Astrocyte of the hippocampus (primary cell): ENCODE measurements around the gene MAN1C1.

ENCODE experiments used
- DNase-seq: peaks from one replicate; pipeline ENCODE4 v3.0.0; 2011; ENCODE audit warnings: low read depth, low spot score

Gene MAN1C1

DNA sequence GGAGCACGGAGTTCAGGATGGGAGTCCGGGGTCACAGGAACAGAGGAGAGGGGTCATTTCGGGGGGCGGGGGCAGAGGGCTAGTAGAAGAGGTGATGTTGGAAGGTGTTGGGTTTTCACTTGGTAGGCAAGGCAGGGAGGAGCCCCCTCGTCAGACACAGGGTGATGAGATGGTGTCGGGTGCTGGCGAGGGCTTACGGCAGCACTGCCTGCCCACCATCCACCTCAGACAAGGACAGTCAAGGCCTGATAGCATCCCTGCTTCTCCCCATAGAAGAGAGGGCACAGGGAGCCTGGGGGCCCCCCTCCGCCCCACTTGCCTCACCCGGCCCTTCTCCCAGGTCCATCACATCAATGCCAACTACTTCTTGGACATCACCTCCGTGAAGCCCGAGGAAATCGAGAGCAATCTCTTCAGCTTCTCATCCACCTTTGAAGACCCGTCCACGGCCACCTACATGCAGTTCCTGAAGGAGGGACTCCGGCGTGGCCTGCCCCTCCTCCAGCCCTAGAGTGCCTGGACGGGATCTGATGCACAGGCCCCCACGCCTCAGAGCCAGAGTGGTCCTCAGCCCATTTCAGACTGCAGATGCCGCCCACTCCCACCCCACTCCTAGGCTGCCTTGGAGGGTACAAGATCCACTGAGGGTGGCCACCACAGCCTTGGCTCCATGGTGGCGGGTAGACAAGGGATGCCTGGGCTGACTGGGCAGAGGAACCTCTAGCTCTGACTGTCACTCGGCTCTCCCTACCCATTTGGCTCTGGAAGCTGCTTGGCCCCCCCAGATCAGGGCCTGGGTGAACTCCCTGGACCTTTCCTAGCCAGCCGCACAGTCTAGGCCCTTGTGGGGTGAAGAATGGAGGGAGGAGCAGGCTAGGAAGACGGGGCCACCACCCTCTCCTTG, 198.9 kb downstream of the MAN1C1 start:
- no peak for DNase-seq

DNA sequence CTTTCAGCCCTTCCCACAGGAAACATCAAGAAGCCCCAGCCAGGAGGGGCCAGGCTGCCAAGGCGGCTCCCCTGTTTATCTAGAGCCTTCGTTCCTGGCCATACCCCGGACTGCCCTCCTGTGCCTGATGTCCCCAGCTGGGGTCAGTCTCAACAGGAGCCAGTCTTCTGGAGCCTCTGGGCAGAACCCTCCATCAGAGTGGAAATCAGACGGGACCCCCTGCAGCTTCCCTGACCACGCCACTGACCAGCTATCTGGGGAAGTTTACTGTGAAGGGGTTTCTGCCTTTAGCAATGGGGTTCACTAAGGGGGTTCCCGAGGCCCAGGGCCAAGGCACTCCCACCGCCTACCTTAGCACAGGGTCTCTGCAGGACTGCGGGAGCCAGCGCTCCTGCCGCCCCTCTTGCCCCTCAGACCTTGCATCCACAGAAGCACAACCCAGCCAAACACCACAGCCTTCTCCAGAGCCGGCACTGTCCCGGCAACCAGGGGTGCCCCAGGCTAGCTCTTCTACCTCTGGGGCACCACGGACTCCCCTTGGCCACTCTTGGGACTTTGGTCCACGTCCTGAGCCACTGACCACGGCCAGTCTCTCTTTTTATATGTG, 199.6 kb downstream of the MAN1C1 start:
- no peak for DNase-seq

DNA sequence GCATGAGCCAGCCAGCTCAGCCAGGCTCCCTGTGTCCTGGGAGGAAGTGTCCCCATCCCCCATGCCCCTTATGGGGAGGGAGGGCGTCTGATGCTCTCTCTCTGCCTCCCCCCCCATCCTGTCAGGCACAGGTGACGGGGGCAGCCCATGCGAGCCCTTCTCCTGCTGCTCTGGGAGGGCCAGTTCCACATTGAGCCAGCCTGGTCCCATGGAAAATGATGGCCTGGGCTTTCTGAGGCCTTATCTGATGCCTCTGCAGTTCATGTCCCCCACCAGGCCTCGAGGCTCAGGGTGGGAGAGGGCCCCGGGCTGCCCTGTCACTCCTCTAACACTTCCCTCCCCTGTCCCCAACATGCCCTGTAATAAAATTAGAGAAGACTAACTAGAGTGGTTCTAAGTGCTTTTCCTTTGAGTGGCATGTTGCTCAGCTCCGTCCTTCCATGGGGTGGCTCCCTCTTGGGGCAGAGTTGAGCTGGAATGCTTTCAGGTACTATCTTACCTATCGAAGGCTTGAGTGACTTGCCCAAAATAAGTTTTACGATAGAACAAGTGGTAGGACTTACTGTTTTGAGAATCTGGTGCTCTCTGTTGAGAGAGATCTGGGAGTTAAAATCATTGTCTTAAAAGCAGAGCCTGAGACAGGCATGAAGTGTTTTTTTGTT, 201.4 kb downstream of the MAN1C1 start:
- DNase-seq, result no peak

DNA sequence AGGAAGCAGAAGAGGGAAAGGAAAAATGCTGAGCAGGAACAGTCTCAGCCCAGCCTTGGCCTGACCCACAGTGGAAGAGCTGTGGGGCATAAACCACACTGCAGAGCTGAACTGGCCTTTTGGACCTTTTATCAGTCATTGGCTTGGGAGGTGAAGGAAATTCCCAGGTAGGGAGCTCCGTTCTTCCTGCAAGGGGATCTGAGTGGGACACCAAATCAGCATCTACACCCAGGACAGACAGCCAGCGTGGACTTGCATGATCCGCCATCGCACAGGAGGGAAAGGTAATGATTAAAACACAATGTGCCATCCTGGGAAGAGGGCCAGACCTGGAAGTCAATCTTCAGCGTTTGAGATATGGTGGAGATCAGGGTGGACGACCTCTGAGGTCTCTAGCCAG, 202.0 kb downstream of the MAN1C1 start:
- no peak for DNase-seq

DNA sequence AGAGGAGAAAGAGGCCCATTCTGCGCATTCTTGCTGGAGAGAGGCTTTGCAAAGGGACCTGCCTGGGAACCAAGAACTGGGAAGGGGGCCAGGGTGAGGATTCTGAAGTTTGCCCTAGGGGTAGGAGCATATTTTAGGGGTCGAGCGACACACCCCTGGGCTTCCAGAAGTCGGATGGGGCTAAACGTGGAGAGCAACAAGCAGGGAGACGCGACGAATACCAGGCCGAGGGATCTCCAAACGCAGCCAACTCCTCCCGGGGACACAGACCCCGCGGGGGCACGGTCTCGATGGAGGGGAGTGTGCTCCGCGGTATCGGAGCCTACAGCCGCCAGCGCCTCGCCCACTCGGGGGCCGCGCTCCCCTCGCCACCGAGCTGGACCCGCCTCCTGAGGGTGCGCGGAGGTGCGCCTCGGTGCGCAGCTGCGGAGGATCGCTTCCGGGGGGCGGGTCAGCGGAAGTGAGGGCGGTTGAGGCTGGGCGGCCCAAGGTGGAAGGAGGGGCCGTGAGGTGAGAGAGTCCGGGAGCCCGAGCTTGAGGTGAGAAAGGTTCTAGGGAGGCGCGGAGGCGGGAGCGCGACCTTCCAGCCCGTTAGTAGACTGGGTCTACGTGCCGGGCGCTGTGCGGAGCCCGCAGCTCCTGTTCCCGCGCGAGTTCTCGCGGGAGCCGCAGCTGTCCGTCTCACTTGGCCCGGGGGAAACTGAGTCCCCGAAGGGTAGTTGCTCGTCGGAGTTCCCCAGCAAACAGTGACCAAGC, 203.1 kb downstream of the MAN1C1 start, which contains the start of gene MTFR1L:
Gene MTFR1L (plus strand): TSS at position 464 of the 756 bp plus-strand sequence. CDS start 3,151 bp downstream, outside the sequence.
- peak; percentile 92 for DNase-seq

DNA sequence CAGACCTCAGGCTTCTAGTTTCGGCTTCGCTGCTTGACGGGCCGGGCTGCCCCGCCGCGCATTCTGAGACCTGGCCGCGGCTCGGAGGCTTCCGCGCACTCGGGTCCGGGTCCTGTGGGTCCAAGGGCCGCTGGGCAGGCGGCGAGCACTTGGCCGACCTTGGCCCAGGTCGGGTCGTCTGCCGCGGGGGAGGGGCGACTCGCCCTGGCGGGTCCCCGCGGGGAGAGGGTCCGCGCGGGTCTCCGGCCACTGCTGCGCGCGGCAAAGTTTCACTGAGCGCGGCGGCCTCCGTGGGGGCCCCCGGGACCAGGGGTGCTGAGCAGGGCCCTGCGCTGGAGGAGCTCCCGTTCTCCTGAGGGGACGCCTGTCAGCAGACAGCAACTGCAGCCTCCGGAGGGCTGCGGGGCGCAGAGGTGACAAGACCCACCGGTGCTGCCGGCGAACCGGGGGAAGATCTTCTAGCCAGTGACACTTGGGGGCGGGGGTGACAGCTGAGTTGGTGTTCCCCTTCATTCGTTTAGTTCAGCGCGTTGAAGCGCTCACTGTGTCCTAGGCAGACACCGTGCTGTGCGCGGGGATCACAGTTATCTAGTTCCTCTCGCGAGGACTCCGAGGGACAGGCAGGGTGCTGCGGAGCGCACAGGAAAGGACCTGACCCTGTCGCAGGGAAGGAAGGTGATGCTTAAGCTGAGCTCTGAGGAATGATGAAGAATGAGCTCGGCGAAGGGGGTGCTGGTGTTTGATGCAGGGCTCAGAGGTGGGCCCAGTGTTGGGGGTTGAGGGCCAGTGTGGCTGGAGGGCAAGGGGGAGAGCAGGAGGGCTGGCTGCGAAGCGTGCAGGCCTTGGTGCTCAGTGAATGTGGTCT, 203.9 kb downstream of the MAN1C1 start:
- peak; percentile 75 for DNase-seq

DNA sequence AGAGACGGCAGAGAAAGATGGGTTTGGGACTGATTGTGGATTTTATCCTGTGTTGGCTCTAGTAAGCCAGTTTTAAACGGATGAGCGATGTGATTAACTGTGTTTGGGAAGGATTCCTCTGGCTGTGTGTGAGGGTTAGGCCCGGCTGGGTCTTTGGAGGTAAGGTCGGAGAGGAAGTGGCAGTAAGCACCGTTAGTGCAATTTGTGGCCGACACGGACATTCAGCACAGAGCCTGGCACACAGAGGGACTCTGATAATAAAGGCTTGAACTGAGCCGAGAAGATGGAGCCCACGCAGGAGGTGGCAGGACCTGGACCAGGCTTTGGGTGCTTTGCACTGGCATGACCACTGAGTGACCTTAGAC, 204.5 kb downstream of the MAN1C1 start:
- no peak for DNase-seq

DNA sequence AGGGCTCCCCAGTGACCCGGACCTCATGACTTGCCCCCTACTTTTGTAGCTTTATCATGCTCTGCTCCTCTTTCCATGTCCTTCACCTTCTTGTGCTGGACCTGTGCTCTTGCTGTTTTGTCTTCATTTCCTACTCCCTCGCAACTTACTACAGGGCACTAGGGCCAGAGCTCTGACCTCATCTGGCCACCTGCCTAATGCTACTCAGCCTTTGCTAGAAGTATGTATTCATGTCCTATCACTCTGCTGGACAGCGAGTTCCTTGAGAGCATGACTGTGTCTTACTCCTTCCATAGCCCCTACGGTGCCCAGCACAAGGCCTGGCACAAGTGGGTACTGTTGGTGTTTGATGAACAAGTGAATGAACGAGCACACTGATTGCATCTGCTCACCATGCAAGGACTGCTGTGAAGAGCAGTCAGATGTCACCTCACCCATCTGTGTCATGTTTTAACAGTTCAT, 205.1 kb downstream of the MAN1C1 start:
- DNase-seq, result peak; percentile 37

DNA sequence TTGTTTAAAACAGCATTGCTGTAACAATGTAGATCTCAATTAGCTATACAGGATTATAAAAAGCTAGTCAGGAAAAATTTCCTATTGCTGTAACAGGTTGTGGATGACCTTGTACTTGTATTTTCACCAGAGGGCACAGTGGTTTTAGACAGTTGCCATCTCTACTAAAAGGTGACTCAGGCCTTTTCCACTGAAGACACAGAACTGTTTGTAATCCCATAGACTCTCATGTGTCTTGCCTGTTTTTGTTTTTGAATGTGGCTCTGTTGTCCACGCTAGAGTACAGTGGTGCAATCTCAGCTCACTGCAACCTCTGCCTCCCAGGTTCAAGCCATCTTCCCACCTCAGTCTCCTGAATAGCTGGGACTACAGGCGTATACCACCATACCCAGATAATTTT, 209.0 kb downstream of the MAN1C1 start:
- DNase-seq, result no peak

DNA sequence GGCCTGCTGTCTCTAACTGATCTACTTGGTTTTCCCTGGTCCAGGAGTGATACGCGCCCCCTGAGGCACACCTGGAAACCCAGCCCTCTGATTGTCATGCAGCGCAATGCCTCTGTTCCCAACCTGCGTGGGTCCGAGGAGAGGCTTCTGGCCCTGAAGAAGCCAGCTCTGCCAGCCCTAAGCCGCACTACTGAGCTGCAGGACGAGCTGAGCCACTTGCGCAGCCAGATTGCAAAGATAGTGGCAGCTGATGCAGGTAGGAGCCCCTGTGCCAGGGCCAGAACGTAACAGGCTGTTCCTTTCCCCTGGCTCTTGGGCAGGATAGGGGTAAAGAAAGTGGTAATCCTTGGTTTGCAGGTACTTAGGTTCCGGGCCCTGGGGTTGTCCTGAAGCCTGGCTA, 210.0 kb downstream of the MAN1C1 start:
- DNase-seq, result no peak

DNA sequence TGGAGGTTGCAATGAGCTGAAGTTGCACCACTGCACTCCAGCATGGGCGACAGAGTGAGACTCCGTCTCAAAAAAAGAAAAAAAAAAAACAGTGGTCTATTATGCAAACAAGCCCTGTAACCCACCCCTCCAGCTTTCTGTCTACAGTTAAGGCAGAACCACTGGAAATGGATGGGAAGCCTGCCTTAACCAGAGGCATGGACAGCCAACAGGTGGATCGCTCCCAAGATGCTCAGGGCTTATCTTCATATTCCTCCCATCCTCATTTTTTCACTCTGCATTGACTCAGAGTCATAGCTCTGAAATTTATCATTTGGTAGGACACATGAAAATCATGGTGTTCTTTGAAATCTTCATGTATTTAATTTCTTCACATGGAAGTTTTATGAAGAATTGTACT, 211.9 kb downstream of the MAN1C1 start:
- DNase-seq, result no peak

DNA sequence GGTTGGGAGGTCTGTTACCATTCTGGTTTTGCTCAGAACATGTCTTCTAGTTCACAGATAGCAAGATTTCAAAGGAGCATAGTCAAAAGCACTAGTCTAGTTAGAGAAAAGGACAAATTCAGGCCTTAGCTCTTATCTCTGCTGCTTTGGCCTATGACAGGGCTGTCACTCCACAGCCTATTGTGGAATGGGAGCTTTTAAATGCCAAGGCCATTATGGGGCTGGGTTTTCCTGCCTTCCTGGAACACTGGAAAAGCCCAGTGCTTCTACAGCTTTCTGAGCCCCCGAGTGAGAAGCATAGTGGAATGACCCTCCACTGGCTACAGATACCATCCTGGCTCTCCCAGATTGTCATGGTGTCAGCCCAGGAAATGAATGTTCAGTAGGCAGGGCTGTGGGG, 212.5 kb downstream of the MAN1C1 start:
- no peak for DNase-seq

DNA sequence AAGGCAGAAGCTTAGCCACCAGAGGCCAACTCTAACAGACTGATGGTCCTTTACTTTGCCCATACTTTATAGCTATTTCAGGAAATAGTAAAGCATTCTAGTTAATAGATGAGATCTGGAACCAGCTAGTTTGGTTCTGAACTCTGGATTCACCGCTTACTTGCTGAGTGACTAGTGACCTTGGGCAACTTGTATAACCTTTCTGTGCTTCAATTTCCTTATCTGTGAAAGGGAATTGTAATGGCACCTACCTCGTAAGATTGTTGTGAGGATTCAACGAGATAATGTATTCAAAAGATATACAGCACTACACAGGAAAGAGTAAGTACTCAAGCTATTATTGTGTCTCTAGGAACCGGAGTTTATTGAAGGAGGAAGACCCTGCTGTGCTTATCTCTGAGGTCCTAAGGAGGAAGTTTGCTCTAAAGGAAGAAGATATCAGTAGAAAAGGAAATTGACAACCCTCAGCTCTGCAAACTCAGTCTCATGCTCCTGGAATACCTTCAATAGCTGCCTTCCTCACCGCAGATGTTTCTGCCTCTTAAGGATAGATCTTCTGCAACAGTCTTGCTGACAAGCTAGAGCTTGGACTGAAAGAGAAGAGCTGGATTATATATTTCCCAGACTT, 215.1 kb downstream of the MAN1C1 start:
- DNase-seq, result no peak

DNA sequence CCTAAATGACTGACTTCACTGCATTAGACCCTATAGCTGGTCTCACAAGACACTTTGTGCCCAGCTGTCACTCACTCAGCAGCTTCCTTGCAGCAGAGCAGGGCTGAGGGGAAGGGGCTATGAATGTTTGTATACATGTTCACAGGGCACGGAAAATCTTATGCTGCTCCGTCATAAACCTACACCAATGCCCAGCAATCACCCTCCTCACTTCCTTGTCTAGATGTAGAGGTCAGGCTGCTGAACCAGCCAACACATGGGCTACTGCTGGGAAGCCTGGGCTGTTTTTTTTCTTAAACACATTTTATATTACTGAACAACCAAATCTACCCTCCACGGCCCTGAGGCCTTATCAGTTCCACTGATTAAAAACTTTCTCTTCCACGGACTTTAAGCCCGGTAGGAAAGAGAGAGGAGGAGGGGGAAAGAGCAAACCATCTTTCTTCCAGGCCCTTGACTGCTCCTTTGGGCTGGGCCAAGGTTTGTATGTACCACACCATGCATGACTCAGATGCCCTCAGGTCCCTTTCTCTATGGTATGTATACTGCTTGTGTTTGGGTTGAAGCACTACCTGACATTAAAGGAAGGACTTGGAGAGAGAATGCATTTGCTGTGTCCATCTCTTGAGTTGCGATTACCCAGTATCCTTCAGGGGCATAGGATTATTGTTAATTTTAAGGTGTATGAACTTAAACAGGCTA, 215.9 kb downstream of the MAN1C1 start:
- DNase-seq, result no peak

DNA sequence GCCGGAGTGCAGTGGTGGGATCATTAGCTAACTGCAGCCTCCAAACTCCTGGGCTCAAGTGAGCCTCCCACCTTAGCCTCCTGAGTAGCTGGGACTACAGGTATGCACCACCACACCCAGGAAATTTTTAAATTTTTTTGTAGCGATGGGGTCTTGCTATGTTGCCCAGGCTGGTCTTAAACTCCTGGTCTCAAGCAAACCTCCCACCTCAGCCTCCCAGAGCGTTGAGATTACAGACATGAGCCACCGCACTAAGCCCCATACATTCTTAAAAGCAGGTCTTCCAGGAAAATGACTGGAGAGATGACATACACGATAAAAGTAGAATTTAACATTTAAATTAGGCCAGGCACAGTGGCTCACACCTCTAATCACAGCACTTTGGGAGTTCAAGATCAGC, 216.6 kb downstream of the MAN1C1 start:
- no peak for DNase-seq
